H7 (cell line): Measurements from ENCODE around the gene BANF2. TPM values are rescaled to one million over a fixed set of nuclear protein-coding genes. Genes with fewer than 3 reads are reported as not detected.

Experiments used
- DNase-seq: peaks from one replicate; pipeline ENCODE4 v3.0.0; 2012
- H3K27me3 ChIP-seq: 2 replicates; pipeline ENCODE4 v1.6.0; 2011; ENCODE audit warnings: mild to moderate bottlenecking, low read length; ENCODE audit not compliant: control insufficient read depth, insufficient read depth
- H3K36me3 ChIP-seq: replicated peaks from 2 replicates; pipeline ENCODE4 v1.5.1; 2011; ENCODE audit warnings: low read length; ENCODE audit not compliant: control insufficient read depth, insufficient read depth
- H3K4me3 ChIP-seq: 2 replicates; pipeline ENCODE4 v1.5.1; 2011; ENCODE audit warnings: low read depth, mild to moderate bottlenecking, control low read depth, low read length, moderate library complexity; ENCODE audit not compliant: insufficient read depth
- total RNA-seq: library from RNA; depleted of rRNA; stranded (reverse); fragments of >200 nt; shearing (Covaris generic); gene quantifications from 2 replicates; pipeline ENCODE4 v1.2.3, GENCODE V29; 2014; rRNA removed

BANF2 gene
- not detected in 2 replicates for total RNA-seq

DNA sequence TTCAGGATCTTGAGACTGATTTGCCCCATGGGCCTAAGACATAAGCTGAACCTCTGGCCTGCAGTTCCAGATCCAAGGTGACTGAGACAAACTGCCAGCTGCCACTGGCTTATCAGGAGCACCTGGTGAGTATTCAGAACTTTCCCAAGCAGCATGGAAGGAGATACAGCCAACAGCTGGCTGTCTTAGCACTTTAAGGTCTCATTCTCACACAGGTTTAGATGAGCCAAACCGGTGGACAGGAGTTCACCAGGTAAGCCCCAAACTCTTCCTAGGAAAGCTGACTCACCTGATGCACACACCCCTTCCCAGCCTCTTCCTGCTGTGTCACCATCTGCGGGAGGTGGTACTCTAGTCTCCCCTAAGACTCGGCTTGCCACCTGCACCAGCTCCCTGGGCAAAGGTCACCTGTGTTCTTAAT lies at the start of gene BANF2:
TSS of gene BANF2 (plus strand) at position 36 of the 421 bp plus-strand sequence. CDS start 25,060 bp downstream, outside the sequence.
- no peak for DNase-seq
- Histone ChIP-seq H3K4me3 (no peak within 1 kb of the TSS), H3K27me3 (no peaks in the 10 kb centered on the region), H3K36me3 (no peaks in the 10 kb centered on the region)

DNA sequence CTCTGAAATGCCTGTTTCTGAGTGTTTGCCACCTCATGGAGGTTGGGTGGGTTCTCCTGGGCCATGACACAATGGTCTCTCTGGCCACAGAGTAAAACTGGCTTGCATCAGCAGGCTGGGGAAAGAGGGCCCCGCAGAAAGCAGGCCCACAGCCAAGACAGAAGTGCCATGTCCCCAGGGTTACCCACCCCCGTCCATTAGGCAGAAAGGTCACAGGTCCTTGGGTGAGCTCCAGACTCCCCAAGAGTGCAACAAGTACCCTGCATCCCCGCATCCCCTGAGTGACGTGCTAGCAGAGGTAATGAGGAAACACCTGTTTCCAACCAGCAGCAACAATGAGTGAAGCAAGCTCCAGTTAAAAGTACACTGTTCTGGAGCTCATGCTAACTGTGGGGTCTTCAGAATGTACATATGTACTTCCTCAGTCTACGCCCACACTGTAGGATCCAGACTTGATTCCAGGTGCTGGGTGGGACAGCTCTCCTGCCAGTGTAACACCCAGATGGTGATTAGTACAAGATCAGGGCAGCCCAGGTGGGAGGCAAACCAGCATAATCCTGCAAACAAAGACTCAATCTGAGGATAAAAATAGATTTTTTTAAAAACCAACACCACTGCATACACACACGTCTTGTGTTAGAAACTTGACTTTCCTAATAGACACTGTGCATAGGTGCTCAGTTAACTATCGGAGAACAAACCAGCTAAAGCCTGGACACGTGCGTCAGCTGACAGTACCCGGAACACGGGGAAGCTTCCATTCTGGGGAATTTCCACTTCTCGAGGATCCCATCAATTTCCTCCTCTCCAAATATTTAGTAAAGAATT lies 49.3 kb upstream of the BANF2 start:
- no peaks in the 10 kb centered on the region for H3K27me3 ChIP-seq
- DNase-seq, result peak; percentile 24
- no peaks in the 10 kb centered on the region; the same call in 1 of the 2 replicates for H3K36me3 ChIP-seq
- H3K4me3 ChIP-seq, result no peak overlapping the region

DNA sequence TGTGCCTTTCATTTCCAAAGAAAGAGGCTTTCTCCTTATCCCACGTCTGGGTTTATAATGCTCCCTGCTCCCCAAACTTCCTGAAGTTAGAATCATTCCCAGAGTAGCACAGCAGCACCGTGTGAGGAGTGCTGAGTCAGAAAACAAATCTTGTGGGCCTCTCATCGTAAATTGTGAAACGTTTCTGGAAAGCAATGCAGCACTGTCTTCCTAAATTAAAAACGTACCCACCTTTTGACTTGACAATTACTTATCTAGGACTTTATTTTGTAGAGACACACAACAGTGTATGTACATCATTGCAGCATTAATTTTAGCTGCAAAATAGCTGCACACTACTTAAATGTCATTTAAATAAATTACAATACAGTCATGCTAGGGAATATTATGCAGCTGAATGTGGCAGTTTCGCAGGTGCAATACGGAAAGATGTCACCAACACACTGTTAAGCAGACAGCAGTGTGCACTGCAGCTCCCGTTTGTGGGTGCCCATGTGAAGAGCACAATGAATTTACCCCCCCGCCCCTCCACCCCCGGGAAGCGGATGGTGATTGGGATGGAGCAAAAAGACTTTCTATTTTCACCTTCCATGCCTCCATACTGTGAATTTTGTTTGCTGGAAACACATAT lies 48.5 kb upstream of the BANF2 start:
- DNase-seq, result no peak
- Histone ChIP-seq H3K4me3 (no peak overlapping the region), H3K27me3 (no peaks in the 10 kb centered on the region), H3K36me3 (no peaks in the 10 kb centered on the region; the same call in 1 of the 2 replicates)

DNA sequence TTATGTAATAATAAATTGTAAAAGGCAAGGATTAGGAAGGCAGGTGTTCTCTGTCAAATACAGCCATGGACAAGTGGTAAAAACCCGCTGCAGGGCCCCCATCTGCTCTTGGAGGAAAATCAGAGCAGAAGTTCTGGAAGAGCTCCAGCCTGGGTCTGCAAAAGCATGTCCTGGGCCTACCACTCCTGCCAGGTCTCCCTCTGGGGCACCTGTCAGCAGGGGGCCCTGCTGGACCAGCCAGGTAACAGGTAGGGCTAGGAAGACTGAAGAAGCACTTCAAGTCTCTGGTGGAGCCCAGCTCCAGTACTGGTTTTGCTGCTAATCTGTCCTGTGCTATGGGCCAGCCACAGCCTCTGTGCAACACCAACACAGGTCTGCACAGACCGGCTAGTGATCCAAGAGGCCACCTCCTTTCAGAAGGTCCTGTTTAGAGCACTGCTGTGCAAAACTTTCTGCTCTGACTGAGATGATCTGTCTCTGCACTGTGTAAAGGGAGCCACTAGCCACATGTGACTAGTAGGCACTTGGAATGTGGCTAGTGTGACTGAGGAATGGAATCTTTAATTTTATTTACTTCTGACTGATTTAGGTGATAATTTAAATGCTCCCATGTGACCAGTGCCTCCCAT lies 47.9 kb upstream of the BANF2 start:
- H3K36me3 ChIP-seq, result no peaks in the 10 kb centered on the region; the same call in 1 of the 2 replicates
- no peak overlapping the region for H3K4me3 ChIP-seq
- H3K27me3 ChIP-seq, result no peaks in the 10 kb centered on the region
- DNase-seq, result peak; percentile 57

DNA sequence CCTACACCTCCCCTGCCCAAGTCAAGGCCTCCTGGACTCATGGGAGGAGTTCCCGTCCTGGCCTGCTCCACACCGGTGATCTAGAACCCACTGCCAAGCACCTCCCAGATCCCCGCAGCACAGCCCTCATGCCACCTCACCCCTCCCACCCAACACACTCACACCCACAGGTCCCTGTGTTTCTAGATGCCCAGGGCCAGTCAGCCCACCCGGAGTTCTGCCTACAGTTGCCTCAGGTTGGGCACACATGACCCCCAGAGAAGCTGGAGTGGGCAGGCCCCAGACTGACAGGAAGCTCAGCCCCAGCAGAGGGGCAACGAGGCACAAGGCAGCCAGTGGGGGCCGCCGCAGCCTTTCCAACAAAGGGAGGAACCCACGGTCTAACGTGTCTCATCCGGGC lies 47.4 kb upstream of the BANF2 start:
- Histone ChIP-seq H3K27me3 (no peaks in the 10 kb centered on the region), H3K36me3 (no peaks in the 10 kb centered on the region; the same call in 1 of the 2 replicates), H3K4me3 (no peak overlapping the region)
- DNase-seq, result peak; percentile 32

DNA sequence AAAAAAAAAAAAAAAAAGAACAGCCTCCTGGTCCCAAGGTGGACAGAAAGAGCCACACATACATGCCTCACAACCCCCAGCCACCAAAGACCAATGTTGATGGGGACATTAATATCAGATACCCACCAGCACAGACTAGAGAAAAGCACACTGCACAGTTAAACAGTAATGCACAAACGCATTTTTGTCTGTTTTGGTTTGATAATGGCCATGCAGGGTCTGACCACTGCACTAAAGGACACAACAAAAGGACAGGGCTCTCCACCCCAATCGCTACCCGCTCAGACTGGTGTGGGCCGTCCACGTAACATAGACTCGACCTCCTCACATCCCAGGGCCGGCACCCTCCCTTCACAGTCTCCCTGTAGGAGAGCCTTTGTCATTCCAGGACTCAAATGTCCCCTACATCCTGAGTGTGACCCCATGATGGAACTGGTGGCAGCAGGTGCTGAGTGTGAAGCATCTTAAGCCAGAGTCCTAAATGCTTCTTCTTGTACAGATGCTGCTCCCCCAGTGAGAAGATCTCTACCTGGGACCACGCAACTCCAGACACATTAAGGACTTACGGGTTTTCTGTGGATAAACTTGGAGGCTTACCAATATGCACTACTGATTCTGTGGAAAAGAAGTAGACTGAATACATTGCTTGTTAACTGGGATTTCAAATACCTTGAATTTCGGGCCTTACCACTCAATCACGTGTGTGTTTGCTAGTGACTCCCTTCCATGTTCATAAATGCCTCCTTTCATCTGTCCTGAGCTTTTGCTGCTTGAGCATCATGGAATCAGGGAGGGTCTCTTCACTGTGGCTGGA lies 45.7 kb upstream of the BANF2 start:
- Histone ChIP-seq H3K27me3 (no peaks in the 10 kb centered on the region), H3K4me3 (no peak overlapping the region), H3K36me3 (peaks cover 13% of the 10 kb centered on the region)
- DNase-seq, result peak; percentile 21

DNA sequence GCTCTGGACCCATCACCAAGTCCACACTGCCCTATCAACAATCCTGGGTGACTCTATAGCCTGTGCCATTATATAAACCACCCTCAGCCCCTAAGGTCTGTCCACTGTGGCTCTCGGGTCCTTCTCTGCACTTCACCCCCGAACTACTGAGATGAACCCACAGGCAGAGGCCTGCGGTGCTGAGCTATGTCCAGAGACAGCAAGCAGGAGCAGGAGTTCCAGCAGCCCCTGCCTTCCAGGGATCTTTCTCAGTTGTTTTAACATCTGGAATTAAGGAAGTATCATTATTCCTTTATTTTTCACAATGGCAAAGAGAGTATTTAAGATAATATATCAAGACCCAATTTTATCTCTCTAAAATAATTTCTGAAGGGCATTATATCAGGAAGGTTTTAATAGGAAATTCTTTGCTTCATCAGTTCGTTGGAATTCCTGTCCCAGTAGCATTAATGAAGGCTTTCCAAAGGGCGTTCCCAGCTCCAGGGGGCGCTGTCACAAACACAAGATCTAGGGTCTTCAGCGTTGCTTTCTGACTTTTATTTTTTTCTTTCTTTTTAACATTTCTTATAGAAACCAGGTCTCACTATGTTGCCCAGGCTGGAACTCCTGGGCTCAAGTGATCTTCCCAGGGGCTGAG lies 45.0 kb upstream of the BANF2 start:
- Histone ChIP-seq H3K27me3 (no peaks in the 10 kb centered on the region), H3K4me3 (no peak overlapping the region), H3K36me3 (peaks cover 13% of the 10 kb centered on the region)
- peak; percentile 81 for DNase-seq

DNA sequence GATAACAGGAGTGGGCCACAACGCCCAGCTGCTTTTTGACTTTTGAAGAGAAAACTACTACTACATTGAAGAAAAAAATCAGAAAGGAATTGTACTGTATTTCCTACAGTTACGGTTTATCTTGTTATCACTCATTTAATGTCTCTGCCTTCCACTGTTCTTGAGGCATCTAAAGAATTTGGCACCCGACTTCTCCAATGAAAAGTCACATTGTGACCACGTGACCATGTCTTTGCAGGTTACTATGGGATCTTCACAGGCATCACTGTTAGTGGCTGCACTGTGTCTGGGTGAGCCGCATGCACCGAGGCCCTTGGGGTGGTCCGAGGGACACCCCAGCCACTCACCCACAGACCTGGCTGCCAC lies 44.5 kb upstream of the BANF2 start:
- DNase-seq, result peak; percentile 69
- Histone ChIP-seq H3K27me3 (no peaks in the 10 kb centered on the region), H3K36me3 (peaks cover 13% of the 10 kb centered on the region)

DNA sequence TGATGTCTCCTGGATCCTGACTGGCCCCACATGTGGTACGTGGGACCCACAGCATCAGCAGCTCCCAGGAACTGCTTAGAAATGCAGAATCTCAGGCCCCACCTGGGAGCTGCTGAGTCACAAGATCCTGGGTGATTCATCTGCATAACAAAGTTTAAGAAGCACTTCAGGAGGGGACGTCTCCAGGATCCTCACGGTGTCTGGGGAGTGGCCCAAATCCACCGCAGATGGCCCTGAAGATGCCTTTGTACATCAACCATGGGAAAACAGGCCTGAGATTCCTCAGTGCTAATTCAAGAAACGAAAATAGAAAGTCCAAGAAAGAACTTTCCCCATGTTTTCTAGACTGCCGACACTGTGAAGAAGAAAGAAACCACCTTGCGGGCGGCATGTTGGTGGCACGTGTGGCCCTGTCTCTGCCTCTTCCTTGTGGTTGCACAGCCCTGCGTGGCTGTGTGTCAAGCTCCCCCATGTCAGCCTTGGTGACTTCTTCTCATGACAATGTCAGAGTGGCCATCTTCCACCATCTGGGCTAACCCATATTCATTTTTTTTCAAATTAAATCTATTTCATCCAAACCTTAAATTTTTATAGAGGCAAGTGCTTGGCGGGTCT lies 43.8 kb upstream of the BANF2 start:
- Histone ChIP-seq H3K36me3 (peaks cover 13% of the 10 kb centered on the region), H3K27me3 (no peaks in the 10 kb centered on the region), H3K4me3 (no peak overlapping the region)
- peak; percentile 78 for DNase-seq

More for the DNA sequence above, 44.5 kb upstream of the BANF2 start:
- no peak overlapping the region for H3K4me3 ChIP-seq

DNA sequence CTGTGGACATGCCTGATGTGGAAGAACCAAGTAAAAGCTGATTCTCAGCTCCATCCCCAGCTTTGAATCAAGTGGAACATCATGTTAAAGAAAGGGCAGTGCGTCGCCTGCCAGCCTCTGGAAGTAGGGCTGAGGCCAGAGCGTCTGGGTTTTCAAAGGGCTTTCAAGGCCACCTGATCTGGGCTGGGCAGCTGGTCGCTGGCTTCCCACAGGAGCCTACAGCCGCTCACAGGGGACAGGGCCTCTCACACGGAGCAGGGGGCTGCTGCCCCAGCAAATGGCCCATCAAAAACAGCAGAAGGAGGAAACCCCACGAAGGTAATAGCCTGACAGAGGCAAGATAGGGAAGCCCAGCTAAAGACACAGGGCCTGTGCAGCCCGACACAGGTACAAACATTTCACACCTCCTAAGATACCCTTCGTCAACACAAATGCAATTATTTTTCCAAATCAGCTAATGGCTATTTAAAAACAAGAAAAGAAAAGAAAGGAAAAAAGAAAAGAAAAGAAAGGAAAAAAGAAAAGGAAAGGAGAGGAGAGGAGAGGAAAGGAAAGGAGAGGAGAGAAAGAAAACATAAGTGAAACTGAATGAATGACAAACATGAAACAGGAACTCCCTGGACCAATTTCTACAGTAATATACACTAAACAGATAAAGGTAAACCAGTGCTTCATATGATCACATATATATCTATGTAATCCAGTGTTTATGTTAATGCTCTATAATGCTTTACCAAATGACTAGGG lies 42.5 kb upstream of the BANF2 start:
- H3K4me3 ChIP-seq, result no peak overlapping the region
- H3K27me3 ChIP-seq, result no peaks in the 10 kb centered on the region
- DNase-seq, result peak; percentile 47
- H3K36me3 ChIP-seq, result peaks cover 13% of the 10 kb centered on the region

DNA sequence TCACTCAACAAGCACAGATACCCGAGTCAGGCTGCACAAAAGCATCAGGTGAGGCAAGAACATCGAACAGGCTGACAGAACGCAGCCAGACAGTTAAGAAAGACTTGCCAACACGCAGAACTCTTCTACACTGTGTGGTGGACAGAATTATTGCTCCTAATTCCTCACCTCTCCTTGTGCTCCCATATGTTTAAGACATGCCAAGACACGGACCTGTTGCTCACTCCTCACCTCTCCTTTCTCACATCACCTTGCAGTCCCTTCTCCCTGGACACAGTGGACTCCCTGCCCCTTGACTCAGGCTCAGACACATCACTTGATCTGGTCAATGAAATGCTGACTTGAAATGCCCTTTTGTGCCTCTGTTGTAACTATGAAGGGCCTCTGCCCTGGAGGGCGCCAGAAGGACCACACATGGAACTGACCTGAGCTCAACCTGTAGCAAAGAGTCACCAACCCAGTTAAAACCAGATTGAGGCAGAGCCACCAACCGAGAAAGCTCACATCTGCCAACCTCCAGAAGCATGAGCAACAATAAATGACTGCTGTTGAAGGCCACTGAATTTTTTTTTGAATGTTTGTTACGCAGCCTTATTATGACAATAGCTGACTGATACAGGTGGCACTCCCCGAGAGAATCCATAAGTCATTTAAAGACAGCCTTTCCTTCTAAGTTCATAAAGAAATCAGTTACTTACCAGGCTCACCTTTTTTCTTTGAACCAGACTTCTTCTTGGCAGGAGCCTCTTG lies 41.7 kb upstream of the BANF2 start:
- Histone ChIP-seq H3K27me3 (no peaks in the 10 kb centered on the region), H3K4me3 (no peak overlapping the region), H3K36me3 (peaks cover 13% of the 10 kb centered on the region)
- no peak for DNase-seq

DNA sequence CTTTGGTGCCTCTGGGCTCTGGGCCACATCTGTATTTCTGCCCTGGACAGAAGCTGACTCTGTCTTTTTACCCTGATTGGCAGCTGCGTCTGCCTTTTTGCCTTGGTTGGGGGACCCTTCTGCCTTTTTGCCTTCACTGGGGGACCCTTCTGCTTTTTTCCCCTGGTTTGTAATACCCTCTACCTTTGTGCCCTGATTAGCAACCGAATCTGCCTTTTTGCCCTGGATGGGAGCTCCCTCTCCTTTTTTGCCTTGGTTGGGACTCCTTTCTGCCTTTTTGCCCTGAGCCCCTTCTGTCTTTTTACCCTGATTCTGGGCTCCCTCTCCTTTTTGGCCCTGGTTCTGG lies 41.1 kb upstream of the BANF2 start:
- Histone ChIP-seq H3K36me3 (peaks cover 13% of the 10 kb centered on the region), H3K4me3 (no peak overlapping the region), H3K27me3 (no peaks in the 10 kb centered on the region)
- DNase-seq, result no peak
